ENCODE data around the gene KLF2.

Gene KLF2

GRCh38 chr19:16308081-16308480, 16.5 kb upstream of the KLF2 start:
- DNase-seq (ENCODE audit: low spot score) = no peak

GRCh38 chr19:16309643-16310042, 15.0 kb upstream of the KLF2 start:
- DNase-seq (ENCODE audit: low spot score) = no peak

GRCh38 chr19:16315825-16316505, 8.7 kb upstream of the KLF2 start:
- no peak for DNase-seq (ENCODE audit: low spot score)

- DNase-seq (ENCODE audit: low spot score) = no peak
These were observed 8.1 kb upstream of the KLF2 start for GRCh38 chr19:16316506-16316882.

- no peak for DNase-seq (ENCODE audit: low spot score)
These were observed 5.1 kb upstream of the KLF2 start for GRCh38 chr19:16319481-16319880.

GRCh38 chr19:16320987-16321386, 3.6 kb upstream of the KLF2 start:
- DNase-seq (ENCODE audit: low spot score) = no peak

GRCh38 chr19:16325161-16325527, 518 bp downstream of the KLF2 start:
- no peak for DNase-seq (ENCODE audit: low spot score)

GRCh38 chr19:16325641-16326400, 1.2 kb downstream of the KLF2 start:
- no peak for DNase-seq (ENCODE audit: low spot score)

- no peak for DNase-seq (ENCODE audit: low spot score)
These were observed 2.0 kb downstream of the KLF2 start for GRCh38 chr19:16326401-16327168.

- DNase-seq (ENCODE audit: low spot score) = no peak
These were observed 2.5 kb downstream of the KLF2 start for GRCh38 chr19:16327169-16327475.

GRCh38 chr19:16327501-16327900, 2.9 kb downstream of the KLF2 start:
- no peak for DNase-seq (ENCODE audit: low spot score)

- DNase-seq (ENCODE audit: low spot score) = peak; percentile 72
These were observed 3.5 kb downstream of the KLF2 start for GRCh38 chr19:16327911-16328823.

- no peak for DNase-seq (ENCODE audit: low spot score)
These were observed 4.3 kb downstream of the KLF2 start for GRCh38 chr19:16328824-16329482.

GRCh38 chr19:16330368-16330801, 5.8 kb downstream of the KLF2 start:
- peak; percentile 88 for DNase-seq (ENCODE audit: low spot score)

- DNase-seq (ENCODE audit: low spot score) = no peak
These were observed 6.4 kb downstream of the KLF2 start for GRCh38 chr19:16330806-16331690.

GRCh38 chr19:16333001-16333586, 8.5 kb downstream of the KLF2 start:
- no peak for DNase-seq (ENCODE audit: low spot score)

GRCh38 chr19:16334411-16334810, 9.8 kb downstream of the KLF2 start:
- no peak for DNase-seq (ENCODE audit: low spot score)

GRCh38 chr19:16335226-16335625, 10.6 kb downstream of the KLF2 start:
- no peak for DNase-seq (ENCODE audit: low spot score)

- DNase-seq (ENCODE audit: low spot score) = no peak
These were observed 11.9 kb downstream of the KLF2 start for GRCh38 chr19:16336571-16336970.

GRCh38 chr19:16337809-16338469, 13.3 kb downstream of the KLF2 start:
- DNase-seq (ENCODE audit: low spot score) = no peak
